GM12873 (cell line): Measurements from ENCODE around the gene VPS45.
A peak's percentile ranks its signal among the peaks of the same experiment; 100 is the strongest.

Experiments
- CTCF ChIP-seq: IDR thresholded peaks from 2 replicates; pipeline ENCODE4 v1.5.1; 2012; ENCODE audit warnings: low read depth, mild to moderate bottlenecking, moderate library complexity, low read length, control low read depth; ENCODE audit not compliant: insufficient read depth; ENCODE audit errors: missing control alignments

The VPS45 gene

GRCh38 chr1:150067184-150068108 is at the start of gene VPS45:
Gene VPS45 (plus strand): TSS chr1:150067776. CDS start chr1:150067858, 82 bp downstream.
- TF ChIP-seq CTCF = peak; percentile 49

- TF ChIP-seq CTCF = no peak
Measured at GRCh38 chr1:150018165-150018564, 49.4 kb upstream of the VPS45 start.

GRCh38 chr1:150020711-150021110 is 46.9 kb upstream of the VPS45 start:
- TF ChIP-seq CTCF = no peak

GRCh38 chr1:150021191-150021694 is 46.3 kb upstream of the VPS45 start:
- TF ChIP-seq CTCF = no peak

GRCh38 chr1:150022357-150022756 is 45.2 kb upstream of the VPS45 start:
- no peak for TF ChIP-seq CTCF

- no peak for TF ChIP-seq CTCF
Measured at GRCh38 chr1:150024156-150024555, 43.4 kb upstream of the VPS45 start.

GRCh38 chr1:150028322-150028721 is 39.3 kb upstream of the VPS45 start:
- TF ChIP-seq CTCF = no peak
